ENCODE measurements around the gene PGAP1. TPM values are rescaled to one million over a fixed set of nuclear protein-coding genes. Genes with fewer than 3 reads are reported as not detected.

PGAP1 gene
- total and polyA plus RNA-seq, 2 of the 8 experiments (the other 6 are each of a cell fraction or from before 2014, with no cell fraction given), result 8.3 to 24.1 TPM

DNA sequence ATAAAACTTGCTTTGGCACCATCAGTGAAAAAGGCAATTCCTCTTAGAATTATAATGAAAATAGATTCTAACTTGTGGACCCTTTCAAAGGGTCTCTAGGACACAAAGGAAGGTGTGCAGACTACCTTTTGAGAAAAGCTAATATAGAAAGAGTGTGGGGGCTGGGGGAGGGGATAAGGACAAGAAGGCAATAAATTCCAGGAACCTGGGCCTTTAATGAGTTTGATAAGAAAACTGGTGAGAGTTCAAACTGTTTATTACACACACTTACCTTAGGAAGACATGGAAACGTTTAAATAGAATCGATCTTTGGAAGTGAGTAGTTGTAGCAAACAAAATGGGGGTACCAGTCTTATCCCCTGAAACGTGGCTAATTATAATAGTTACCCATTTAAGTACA is 39.6 kb upstream of the PGAP1 start (continued):
- TF ChIP-seq RXRA (IDR thresholded peaks at IDR 0.05; ENCODE audit: insufficient read depth, low read depth, low read length), result no peak
- no peak for TF ChIP-seq RFX5 (IDR thresholded peaks at IDR 0.05; ENCODE audit: borderline replicate concordance, low read depth, low read length)
- TF ChIP-seq YY1 (IDR thresholded peaks at IDR 0.05; ENCODE audit: low read depth, low read length), result no peak
- TF ChIP-seq TEAD4 (IDR thresholded peaks at IDR 0.05; ENCODE audit: low read depth, low read length), result no peak
- no peak for TF ChIP-seq SIX5 (IDR thresholded peaks at IDR 0.05; ENCODE audit: low read depth, low read length)
- TF ChIP-seq TCF12 (IDR thresholded peaks at IDR 0.05; ENCODE audit: low read depth, low read length), result no peak

Data from H1 (cell line).